RPMI7951 (cell line): ENCODE results near the gene MAGIX. TPM values are rescaled to one million over a fixed set of nuclear protein-coding genes. Genes with fewer than 3 reads are reported as not detected.
"Not testable (repeated sequence)": the region's sequence is repeated elsewhere in the genome, so short reads cannot be mapped to it uniquely, and the experiment has no call there.

Experiments used
- DNase-seq: peaks from one replicate; pipeline ENCODE4 v3.0.0-alpha.2; 2012; ENCODE audit warnings: low read depth
- total RNA-seq: library from RNA; depleted of rRNA; stranded (reverse); fragments of >200 nt; shearing (Covaris generic); gene quantifications from 2 replicates; pipeline ENCODE4 v1.2.3, GENCODE V29; 2014; rRNA removed

The MAGIX gene
- total RNA-seq: 1.9 and 2.4 TPM in 2 replicates

- DNase-seq: no peak
Observed at GRCh38 chrX:49162620-49163019, at the start of gene MAGIX. TSS of gene MAGIX (plus strand) at chrX:49162758. CDS start at chrX:49162890, 132 bp downstream.

- no peak for DNase-seq
Observed at GRCh38 chrX:49116076-49116475, 46.5 kb upstream of the MAGIX start.

- no peak for DNase-seq
Observed at GRCh38 chrX:49116716-49117115, 45.8 kb upstream of the MAGIX start.

- DNase-seq: no peak
Observed at GRCh38 chrX:49117581-49117980, 45.0 kb upstream of the MAGIX start.

- no peak for DNase-seq
Observed at GRCh38 chrX:49120091-49120490, 42.5 kb upstream of the MAGIX start.

DNA sequence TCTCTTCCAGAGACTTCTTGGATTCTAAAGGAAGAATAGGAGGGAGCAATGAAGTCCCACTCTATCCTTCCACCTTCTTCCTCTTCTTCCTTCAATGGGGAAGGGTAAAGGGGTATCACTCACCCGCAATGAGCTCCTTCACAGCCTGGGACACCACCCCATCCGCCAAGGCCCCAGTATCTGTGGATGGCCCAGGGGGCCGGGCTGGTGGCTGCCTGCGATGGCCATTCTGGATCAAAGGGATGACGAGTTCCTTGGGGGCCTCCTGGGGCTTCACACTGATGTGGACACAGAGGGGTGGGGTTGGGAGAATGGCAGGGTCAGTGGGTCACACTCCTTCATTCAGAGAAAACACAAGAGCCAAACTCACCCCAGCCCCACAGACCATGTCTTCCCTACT lies 40.1 kb upstream of the MAGIX start:
- DNase-seq: no peak

DNA sequence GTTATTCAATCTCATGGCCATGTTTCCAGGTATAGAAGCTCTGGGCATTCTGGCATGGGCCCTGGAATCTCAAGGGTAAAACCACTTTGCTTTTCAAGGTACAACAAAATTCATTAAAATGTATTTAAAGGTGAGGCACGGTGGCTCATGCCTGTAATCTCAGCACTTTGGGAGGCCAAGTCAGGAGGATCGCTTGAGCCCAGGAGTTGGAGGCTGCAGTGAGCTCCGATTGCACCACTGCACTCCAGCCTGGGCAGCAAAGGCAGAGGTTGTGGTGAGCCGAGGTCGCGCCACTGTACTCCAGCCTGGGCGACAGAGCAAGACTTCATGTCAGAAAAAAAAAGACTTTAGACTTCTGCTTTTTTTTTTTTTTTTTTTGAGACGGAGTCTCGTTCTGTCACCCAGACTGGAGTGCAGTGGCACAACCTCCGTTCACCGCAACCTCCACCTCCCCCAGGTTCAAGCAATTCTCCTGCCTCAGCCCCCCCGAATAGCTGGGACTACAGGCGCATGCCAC lies 34.8 kb upstream of the MAGIX start:
- DNase-seq: not testable (repeated sequence)

DNA sequence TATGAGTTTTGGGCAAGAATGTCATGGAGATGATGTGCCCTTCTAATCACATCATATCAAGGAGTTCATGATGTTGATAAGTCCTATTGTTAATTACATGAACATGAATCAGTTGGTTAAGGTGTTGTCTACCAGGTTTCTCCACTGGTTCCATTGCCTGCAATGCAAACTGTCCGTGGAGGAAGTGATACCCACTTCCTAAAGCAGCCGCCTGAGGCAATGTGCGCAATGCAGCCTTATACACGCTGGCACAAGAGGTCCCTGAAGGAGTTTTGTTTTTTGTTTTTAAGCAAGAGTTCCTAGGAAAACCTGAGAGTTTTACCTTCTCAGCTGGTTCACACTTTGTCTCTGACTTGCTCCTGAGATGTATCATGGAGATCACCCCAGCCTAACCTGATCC lies 33.1 kb upstream of the MAGIX start:
- DNase-seq: peak; percentile 8

- not testable (repeated sequence) for DNase-seq
Observed at GRCh38 chrX:49132275-49132674, 30.3 kb upstream of the MAGIX start.

GRCh38 chrX:49133759-49134158 lies 28.8 kb upstream of the MAGIX start:
- DNase-seq: no peak

DNA sequence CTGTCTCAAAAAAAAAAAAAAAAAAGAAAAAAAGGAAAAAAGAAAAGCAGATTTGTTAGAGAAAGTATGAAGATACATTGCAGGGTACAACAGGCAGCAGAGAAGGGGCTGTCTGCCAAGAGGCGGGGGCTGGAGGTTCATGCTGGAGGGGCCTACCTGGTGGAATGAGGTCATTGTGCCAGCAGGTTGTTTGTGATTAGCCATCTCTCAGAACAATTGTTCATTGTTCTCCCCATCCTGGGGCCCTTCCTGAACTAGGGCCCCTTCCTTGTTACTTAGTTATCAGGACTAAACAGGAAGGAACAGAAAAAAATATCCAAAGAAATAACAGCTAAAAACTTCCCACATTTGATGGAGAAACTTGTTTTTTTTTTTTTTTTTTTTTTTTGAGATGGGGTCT lies 25.1 kb upstream of the MAGIX start:
- no peak for DNase-seq

DNA sequence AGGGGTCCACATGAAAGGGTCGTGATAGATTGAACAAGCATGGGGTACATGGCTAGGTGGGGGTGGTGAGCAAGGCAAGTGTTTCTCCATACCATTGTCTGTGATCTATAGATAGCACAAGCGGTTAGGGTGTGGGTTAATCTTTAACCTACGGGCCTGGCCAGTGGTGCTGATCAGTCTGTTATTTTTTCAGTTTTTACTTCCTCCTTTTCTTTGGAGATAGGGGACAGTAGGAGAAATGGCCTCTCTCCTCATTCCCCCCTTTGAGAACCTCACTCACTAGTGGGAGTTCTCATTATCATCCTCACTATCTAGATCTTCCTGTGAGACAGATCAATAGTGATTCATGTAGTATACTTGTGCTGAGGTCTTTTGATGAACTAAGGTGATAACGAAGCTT lies 22.8 kb upstream of the MAGIX start:
- no peak for DNase-seq

DNA sequence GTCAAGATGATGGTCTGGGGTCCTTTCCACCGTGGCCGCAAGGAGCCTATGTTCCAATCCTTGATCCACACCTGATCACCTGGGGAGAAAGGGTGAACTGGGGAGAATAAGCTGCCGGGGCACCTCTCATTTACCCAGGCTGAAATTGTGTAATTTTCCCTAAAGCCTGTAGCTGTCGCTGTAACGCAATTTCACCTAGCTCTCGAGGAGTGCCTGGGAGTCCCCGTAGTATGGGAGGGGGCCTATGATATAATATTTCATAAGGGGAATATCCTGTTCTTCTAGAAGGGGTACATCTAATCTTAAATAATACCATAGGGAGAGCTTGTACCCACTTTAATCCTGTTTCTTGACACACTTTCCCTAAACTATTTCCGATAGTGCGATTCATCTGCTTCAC lies 20.3 kb upstream of the MAGIX start:
- not testable (repeated sequence) for DNase-seq

GRCh38 chrX:49143154-49143553 lies 19.4 kb upstream of the MAGIX start:
- not testable (repeated sequence) for DNase-seq

GRCh38 chrX:49147282-49147681 lies 15.3 kb upstream of the MAGIX start:
- no peak for DNase-seq

DNA sequence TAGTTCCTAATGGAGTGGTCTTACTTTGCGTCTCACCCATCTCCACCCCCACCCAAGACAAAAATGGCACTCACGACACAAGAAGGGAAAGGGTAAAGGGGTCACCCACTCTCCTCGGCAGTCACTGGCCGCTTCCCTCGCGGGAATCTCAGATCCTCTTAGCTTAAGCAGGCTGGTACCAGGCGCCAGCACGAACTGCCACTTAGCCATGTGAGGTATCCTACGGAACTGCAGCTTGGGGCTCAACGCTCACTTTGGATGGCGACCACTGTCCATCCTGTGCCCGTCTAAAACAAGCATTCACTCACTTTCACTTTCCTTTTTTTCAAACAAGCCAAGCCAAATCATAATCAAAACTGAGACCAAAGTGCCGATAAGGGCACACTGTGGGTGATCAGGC lies 14.6 kb upstream of the MAGIX start:
- no peak for DNase-seq

GRCh38 chrX:49148390-49149100 lies 14.0 kb upstream of the MAGIX start:
- DNase-seq: not testable (repeated sequence)

DNA sequence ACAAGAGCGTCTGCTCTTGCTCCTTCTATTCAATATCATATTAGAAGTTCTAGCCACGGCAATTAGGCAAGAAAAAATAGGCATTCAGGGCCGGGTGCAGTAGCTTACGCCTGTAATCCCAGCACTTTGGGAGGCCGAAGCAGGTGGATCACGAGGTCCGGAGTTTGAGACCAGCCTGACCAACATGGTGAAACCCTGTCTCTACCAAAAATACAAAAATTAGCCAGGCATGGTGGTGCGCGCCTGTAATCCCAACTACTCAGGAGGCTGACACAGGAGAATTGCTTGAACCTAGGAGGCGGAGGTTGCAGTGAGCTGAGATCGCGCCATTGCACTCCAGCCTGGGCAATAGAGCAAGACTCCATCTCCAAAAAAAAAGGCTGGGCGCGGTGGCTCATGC lies 13.3 kb upstream of the MAGIX start:
- DNase-seq: not testable (repeated sequence)

DNA sequence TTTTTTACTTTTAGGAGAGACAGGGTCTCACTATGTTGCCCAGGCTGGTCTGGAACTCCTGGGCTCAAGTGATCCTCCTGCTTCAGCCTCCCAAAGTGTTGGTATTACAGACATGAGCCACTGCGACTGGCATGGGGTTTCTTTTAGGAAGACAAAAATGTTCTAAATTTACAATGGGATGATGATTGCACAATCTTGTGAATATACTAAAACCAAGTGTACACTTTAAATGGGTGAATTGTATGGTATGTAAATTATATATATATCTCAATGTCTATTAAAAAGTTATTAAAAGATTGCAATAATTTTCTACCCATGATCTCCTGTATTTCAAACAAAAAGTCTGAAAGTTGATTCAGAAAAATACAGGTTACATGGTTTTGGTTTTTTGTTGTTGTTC lies 9.1 kb upstream of the MAGIX start:
- DNase-seq: no peak

GRCh38 chrX:49155243-49155899 lies 7.2 kb upstream of the MAGIX start:
- peak; percentile 88 for DNase-seq

DNA sequence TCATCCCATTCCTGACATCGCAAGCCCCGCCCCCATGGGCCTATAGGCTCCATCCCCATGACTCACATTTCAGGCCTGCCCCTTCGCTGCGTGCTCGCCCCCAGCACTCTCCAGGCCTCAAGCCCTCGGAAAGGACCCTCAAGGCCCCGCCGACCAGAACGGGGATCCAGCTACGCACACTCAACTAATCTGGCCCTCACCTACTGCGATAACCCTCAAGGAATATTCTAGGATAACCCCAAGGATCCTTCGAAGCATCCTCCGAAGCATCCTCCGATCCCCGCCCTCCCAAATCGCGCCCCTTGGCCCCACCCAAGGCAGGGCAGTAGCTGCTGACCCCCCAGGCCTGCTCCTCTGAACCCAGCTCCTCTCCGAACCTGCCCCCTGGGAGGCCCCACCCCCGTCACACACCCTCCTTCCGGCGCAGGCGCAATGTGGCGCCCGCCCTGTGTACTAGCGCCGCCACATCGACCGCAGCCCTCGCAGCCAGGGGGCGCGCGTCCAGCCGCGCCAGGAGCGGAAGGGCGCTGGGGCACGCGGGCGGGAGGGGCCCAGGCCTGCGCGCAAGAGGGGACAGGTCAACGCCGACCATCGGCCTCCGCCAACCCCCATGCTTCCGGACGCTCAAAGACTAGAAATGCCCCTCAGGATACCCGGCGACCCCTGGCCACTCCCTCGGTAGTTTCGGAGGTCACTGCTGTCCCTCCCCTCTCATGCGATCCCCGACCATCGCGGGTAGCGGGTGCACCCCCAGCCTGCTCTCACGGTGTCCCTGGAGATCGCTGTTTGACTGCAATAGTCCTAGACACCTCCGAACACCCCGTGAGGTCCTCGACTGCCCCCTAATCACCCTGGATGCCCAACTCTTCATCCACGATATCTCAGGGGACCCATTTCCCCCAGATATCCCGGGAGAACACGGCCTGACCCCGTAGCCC lies 6.4 kb upstream of the MAGIX start:
- DNase-seq: peak; percentile 94

- no peak for DNase-seq
Observed at GRCh38 chrX:49157194-49157593, 5.4 kb upstream of the MAGIX start.
